Spinal cord (tissue), 10 donors: ENCODE data around the gene PIP5K1C. TPM values are rescaled to one million over a fixed set of nuclear protein-coding genes. Genes with fewer than 3 reads are reported as not detected.
A peak's percentile ranks its signal among the peaks of the same experiment; 100 is the strongest.

Experiments used
- DNase-seq, 6 donors: peaks; one replicate each; pipeline versions ENCODE4 v3.0.0 to v3.0.0-alpha.2; 2013 to 2015; ENCODE audit warnings: low spot score in 6 of 6, low read depth in 4 of 6
- H3K27ac ChIP-seq: one replicate; pipeline ENCODE4 v1.5.1; 2013; ENCODE audit warnings: low read depth, low read length, control low read depth
- H3K27me3 ChIP-seq: one replicate; pipeline ENCODE4 v1.6.1; 2013; ENCODE audit warnings: low read length; ENCODE audit not compliant: control insufficient read depth, insufficient read depth
- H3K36me3 ChIP-seq: one replicate; pipeline ENCODE4 v1.6.1; 2013; ENCODE audit warnings: low read length; ENCODE audit not compliant: control insufficient read depth, insufficient read depth
- H3K4me1 ChIP-seq: one replicate; pipeline ENCODE4 v1.6.1; 2013; ENCODE audit warnings: low read length; ENCODE audit not compliant: control insufficient read depth, insufficient read depth
- H3K4me3 ChIP-seq: one replicate; pipeline ENCODE4 v1.5.1; 2013; ENCODE audit warnings: low read depth, low read length, control low read depth
- H3K9me3 ChIP-seq: one replicate; pipeline ENCODE4 v1.6.1; 2013; ENCODE audit warnings: low read length; ENCODE audit not compliant: control insufficient read depth, insufficient read depth
- WGBS: methylation state at CpG from one replicate; pipeline ENCODE4 v1.1.5; 2013; ENCODE audit warnings: missing lambda C conversion rate; ENCODE audit not compliant: insufficient coverage; 5-methylcytosine and 5-hydroxymethylcytosine counted together
- long read RNA-seq, 4 donors: transcript quantifications; one replicate each; lab custom pipeline, GENCODE V29; 2026
- polyA plus RNA-seq, 2 donors: library from polyadenylated mRNA; unstranded; fragments of 120-200 nt; gene quantifications; one replicate each; pipeline ENCODE4 v1.2.1, GENCODE V29; 2013; ENCODE audit not compliant: insufficient read length in 2 of 2
- total RNA-seq, 2 donors: library from RNA; depleted of rRNA in 1 of 2; stranded (reverse); fragments of 120-200 nt in 1 of 2; fragments of >200 nt in 1 of 2; gene quantifications; one replicate each; pipeline versions ENCODE4 v1.2.3 to v1.2.4, GENCODE V29; 2013 to 2014
- donor health status: healthy.

PIP5K1C gene, protein sequence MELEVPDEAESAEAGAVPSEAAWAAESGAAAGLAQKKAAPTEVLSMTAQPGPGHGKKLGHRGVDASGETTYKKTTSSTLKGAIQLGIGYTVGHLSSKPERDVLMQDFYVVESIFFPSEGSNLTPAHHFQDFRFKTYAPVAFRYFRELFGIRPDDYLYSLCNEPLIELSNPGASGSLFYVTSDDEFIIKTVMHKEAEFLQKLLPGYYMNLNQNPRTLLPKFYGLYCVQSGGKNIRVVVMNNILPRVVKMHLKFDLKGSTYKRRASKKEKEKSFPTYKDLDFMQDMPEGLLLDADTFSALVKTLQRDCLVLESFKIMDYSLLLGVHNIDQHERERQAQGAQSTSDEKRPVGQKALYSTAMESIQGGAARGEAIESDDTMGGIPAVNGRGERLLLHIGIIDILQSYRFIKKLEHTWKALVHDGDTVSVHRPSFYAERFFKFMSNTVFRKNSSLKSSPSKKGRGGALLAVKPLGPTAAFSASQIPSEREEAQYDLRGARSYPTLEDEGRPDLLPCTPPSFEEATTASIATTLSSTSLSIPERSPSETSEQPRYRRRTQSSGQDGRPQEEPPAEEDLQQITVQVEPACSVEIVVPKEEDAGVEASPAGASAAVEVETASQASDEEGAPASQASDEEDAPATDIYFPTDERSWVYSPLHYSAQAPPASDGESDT
- total RNA-seq (10 to 100 TPM; 25.4 to 34.5 TPM), polyA plus RNA-seq (10 to 100 TPM; 77.5 to 91.1 TPM)
- long read RNA-seq, donor 1, full-length matches to known transcripts = 11 of 11 reads
- long read RNA-seq, donor 1, partial matches to known transcripts = 0 of 11 reads
- long read RNA-seq, donor 1, other reads (novel, unspliced or antisense) = 0 of 11 reads
- long read RNA-seq, donor 2, full-length matches to known transcripts = 4 of 13 reads
- long read RNA-seq, donor 2, partial matches to known transcripts = 9 of 13 reads
- long read RNA-seq, donor 2, other reads (novel, unspliced or antisense) = 0 of 13 reads
- long read RNA-seq, donor 3, full-length matches to known transcripts = 1 of 6 reads
- long read RNA-seq, donor 3, partial matches to known transcripts = 5 of 6 reads
- long read RNA-seq, donor 3, other reads (novel, unspliced or antisense) = 0 of 6 reads
- long read RNA-seq, donor 4, partial matches to known transcripts = 0 of 1 reads
- long read RNA-seq, donor 4, other reads (novel, unspliced or antisense) = 0 of 1 reads

- H3K27ac ChIP-seq = peak within 1 kb of the TSS; percentile 78
- H3K4me1 ChIP-seq = peaks cover 33% of the 10 kb centered on the region
- peak; percentile 72 to 96 (median 81) for DNase-seq
- WGBS = 3% methylated on average over 81 of the region's 82 CpGs
- H3K36me3 ChIP-seq = peaks cover 28% of the 10 kb centered on the region
- no peaks in the 10 kb centered on the region for H3K9me3 ChIP-seq
- H3K4me3 ChIP-seq = peak within 1 kb of the TSS; percentile 74
- H3K27me3 ChIP-seq = no peaks in the 10 kb centered on the region
These were observed at the start of gene PIP5K1C for GRCh38 chr19:3700242-3701032. Gene PIP5K1C, minus strand, starts transcription at chr19:3700468. Its CDS starts 78 bp downstream, at chr19:3700390.

GRCh38 chr19:3748965-3749364 is 48.7 kb upstream of the PIP5K1C start:
- no peaks in the 10 kb centered on the region for H3K27me3 ChIP-seq
- no peaks in the 10 kb centered on the region for H3K9me3 ChIP-seq
- WGBS = 100% methylated on average over 1 of the region's 8 CpGs
- H3K4me3 ChIP-seq = no peak overlapping the region
- no peak for DNase-seq
- H3K4me1 ChIP-seq = no peaks in the 10 kb centered on the region
- no peak overlapping the region for H3K27ac ChIP-seq
- peaks cover 50% of the 10 kb centered on the region for H3K36me3 ChIP-seq

DNA sequence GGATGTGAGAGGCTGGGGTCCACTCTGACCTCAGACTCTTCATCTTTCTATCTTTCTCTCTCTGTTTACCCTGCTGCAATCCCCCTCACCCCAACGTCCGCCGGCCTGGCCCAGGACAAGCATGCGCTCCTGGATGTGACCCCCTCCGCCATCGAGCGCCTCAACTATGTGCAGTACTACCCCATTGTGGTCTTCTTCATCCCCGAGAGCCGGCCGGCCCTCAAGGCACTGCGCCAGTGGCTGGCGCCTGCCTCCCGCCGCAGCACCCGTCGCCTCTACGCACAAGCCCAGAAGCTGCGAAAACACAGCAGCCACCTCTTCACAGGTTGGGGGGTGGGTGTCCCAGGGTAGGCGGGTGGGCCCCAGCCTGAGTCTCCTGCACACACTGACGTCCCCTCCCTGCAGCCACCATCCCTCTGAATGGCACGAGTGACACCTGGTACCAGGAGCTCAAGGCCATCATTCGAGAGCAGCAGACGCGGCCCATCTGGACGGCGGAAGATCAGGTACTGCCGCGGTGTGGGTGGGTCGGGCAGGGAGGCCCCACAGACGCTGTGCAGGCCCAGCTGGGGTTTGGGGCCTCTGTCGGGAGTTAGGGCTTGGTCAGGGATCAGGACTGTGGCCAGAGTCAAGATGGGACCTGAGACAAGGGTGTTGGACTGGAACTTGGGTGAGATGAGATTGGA is 46.2 kb upstream of the PIP5K1C start:
- Histone ChIP-seq H3K36me3 (peaks cover 25% of the 10 kb centered on the region), H3K27ac (no peak overlapping the region), H3K9me3 (no peaks in the 10 kb centered on the region), H3K4me1 (no peaks in the 10 kb centered on the region), H3K4me3 (no peak overlapping the region), H3K27me3 (no peaks in the 10 kb centered on the region)
- WGBS = 85% methylated on average over 22 of the region's 31 CpGs
- no peak for DNase-seq

DNA sequence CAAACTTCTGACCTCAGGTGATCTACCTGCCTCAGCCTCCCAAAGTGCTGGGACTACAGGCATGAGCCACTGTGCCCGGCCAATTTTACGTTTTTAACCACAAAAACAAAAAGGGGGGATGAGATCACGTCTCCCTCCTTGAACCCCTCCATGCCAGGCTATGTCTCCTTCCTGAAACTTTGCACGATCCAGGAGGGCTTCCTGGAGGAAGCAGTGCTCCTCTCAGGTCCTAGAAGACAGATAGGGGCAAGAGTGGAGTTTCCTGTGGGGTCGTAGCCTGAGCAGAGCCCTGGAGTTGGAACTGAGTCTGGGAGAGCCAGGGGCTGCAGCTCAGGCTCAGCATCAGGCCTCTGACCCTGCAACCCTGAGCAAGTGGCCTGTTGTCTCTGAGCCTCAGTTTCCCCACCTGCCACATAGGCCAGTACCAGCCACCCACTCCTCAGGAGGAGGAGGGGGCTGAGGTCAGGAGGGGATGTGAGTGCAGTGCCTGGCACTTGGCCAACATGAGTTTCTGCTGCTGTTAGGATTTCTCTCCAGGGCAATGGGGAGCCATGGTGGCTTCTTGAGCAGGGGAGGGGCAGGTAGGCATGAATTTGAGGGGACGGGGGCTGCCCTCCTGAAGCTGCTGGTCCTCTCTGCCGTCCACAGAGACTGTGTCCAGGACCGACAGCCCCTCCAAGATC is 45.2 kb upstream of the PIP5K1C start:
- WGBS = 65% methylated on average over 6 of the region's 8 CpGs
- Histone ChIP-seq H3K27ac (no peak overlapping the region), H3K27me3 (no peaks in the 10 kb centered on the region), H3K4me3 (no peak overlapping the region), H3K9me3 (no peaks in the 10 kb centered on the region), H3K36me3 (peaks cover 15% of the 10 kb centered on the region), H3K4me1 (no peaks in the 10 kb centered on the region)
- DNase-seq = no peak

DNA sequence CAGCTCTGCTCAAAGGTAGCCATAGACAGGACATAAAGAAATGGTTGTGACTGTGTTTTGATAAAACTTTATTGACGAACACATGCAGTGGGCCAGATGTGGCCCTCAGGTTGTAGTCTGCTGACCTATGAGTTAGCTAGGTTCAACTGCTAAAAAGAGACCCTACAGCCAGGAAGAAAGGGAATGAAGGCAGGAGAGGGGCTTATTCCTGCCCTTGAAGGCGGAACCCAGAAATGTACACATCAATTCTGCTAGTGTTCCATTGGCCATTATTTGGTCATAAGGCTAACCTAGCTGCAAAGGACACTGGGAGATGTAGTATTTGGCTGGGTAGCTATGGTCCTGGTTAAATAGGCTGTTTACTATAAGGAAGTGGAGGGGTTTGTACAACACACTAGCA is 43.2 kb upstream of the PIP5K1C start:
- 100% methylated on average over 2 of the region's 2 CpGs for WGBS
- H3K4me3 ChIP-seq = no peak overlapping the region
- H3K27ac ChIP-seq = no peak overlapping the region
- H3K9me3 ChIP-seq = no peaks in the 10 kb centered on the region
- peak in 1 of 6 donors; percentile 3 for DNase-seq
- H3K4me1 ChIP-seq = no peaks in the 10 kb centered on the region
- H3K36me3 ChIP-seq = peaks cover 3% of the 10 kb centered on the region
- H3K27me3 ChIP-seq = no peaks in the 10 kb centered on the region

DNA sequence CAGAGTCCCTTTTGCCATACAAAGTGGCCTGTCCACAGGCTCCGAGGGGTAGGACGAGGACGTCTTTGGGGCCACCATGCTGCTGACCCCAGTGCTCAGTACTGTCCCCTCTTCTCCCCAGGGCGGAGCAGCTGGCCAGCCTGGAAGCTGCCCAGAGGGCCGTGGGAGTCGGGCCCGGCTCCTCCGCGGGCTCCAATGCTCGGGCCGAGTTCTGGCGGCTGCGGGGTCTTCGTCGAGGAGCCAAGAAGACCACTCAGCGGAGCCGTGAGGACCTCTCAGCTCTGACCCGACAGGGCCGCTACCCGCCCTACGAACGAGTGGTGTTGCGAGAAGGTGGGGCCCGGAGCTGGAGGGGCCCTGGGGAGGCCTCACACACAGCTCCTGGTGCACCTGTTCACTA is 40.2 kb upstream of the PIP5K1C start:
- H3K9me3 ChIP-seq = no peaks in the 10 kb centered on the region
- no peaks in the 10 kb centered on the region for H3K4me1 ChIP-seq
- no peak overlapping the region for H3K27ac ChIP-seq
- H3K27me3 ChIP-seq = no peaks in the 10 kb centered on the region
- WGBS = 88% methylated on average over 24 of the region's 24 CpGs
- no peak overlapping the region for H3K4me3 ChIP-seq
- DNase-seq = no peak
- no peaks in the 10 kb centered on the region for H3K36me3 ChIP-seq

DNA sequence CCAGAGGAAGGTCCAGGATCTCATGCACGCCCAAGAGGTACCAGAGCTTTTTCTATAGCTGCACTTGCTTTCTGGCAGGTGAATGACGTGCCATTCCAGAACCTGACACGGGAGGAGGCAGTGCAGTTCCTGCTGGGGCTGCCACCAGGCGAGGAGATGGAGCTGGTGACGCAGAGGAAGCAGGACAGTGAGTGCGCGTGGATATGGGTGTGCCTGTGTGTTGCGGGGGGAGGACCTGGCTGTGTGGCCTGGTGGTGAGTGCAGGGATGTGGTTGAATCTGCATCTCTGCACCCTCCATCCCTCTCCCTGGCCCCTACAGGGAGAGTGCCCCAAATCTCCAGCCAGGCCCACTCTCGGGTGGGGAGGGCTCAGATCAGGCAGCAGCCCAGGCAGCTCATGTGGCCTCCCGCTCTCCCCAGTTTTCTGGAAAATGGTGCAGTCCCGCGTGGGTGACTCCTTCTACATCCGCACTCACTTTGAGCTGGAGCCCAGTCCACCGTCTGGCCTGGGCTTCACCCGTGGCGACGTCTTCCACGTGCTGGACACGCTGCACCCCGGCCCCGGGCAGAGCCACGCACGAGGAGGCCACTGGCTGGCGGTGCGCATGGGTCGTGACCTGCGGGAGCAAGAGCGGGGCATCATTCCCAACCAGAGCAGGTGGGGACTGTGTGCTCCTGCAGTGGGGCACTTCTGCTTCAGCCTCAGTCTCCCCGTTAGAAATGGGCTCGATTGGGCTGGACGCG is 38.4 kb upstream of the PIP5K1C start:
- WGBS = 86% methylated on average over 31 of the region's 32 CpGs
- Histone ChIP-seq H3K4me3 (no peak overlapping the region), H3K9me3 (no peaks in the 10 kb centered on the region), H3K27me3 (no peaks in the 10 kb centered on the region), H3K4me1 (no peaks in the 10 kb centered on the region), H3K36me3 (no peaks in the 10 kb centered on the region), H3K27ac (no peak overlapping the region)
- DNase-seq = no peak
